GM19023 (cell line): ENCODE results near the gene TLE1.

ENCODE experiments used
- ATAC-seq: cut with Tn5 transposase; IDR thresholded peaks from one replicate; pipeline ENCODE4 v1.9.1; 2021; ENCODE audit warnings: mild to moderate bottlenecking, moderate library complexity; ENCODE audit not compliant: unreplicated experiment

The TLE1 gene

GRCh38 chr9:81557452-81558090 is 131.8 kb downstream of the TLE1 start:
- no peak for ATAC-seq

GRCh38 chr9:81556923-81557322 is 132.4 kb downstream of the TLE1 start:
- ATAC-seq = no peak

GRCh38 chr9:81552581-81552991 is 136.8 kb downstream of the TLE1 start:
- no peak for ATAC-seq

DNA sequence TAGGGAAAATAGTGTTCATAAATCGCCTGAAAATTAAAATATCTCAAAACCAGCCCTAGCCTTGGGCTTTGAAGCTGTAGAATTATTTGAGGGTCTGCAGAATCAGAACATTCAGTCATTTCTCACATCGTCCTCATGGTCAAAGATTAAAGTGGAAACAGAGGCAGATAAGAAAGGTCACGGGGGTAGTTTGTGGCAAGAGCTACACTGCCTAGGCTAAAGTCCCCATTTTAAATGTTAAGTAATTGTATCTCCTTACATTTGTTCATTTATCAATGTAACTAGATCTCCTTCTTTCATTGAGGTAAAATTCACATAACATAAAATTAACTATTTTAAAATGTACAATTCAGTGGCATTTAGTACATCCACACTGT is 139.2 kb downstream of the TLE1 start:
- ATAC-seq = no peak

DNA sequence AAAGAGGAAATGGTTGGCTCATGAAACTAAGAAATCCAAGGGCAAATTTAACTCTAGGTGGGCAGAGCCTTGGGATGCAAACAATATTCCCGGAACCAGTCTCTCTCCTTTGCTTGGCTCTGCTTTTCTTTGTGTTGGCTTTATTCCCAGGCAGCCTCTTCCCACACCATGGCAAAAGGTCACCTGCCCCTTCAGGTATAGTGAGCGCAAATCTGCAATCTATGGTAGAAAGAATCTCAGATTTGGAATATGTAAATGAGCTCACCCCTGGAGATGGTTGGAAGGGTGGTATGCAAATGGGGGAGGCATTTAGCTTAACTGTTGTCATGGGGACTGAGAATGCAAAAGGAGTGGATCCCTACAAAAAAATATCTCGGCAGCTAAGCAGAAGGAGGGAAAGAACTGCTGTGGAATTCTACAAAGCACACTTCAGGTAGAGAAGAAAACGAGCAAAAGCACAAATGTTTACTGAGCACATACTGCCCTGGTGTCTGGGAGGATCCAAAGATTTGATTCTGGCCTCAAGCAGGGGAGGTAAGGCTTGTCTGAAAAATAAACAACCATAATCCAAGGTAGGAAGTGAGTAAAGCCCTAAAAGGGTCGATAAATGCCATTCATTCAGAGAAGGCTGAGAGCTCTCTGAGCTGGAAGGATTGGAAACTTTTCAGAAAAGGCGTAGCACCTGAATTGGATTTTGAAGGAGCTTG is 139.7 kb downstream of the TLE1 start:
- no peak for ATAC-seq

- ATAC-seq = no peak
These were observed 140.4 kb downstream of the TLE1 start for GRCh38 chr9:81548911-81549310.

DNA sequence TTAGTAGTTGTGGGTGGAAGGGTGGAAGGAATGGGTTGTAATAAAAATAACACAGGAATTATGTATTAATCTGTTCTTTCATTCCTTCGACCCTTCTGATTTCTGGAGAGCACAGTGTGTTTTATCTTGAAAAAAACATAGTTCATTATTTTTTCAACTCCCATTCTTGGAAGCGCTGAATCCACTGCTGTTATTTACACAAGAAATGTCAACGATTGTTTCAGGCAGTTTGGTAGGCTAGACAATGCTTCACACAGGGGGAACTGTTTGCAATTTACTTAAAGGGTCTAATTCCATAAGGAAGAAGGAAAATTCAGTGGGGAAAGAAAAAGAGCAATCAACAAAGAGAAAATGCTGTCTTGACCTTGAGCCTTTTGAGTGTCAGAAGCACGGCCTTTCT is 142.9 kb downstream of the TLE1 start:
- ATAC-seq = no peak

DNA sequence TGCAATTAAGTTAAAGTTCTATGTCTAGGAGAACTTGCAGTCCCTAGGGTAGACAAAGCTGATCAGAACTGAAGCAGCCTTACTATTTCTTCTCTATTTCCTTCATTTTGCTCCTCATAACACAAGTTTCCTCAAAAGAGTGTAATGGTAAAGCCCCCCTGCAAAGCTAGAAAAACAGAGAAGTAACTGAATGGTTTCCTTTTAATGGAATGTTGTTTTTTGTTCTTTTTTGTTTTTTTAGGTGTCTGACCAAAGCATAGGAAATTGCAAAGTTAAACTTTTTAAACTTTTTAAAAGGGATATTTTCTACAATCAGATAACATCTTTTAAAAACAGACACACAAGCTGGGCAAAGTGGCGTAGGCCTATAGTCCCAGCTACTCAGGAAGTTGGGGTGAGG is 145.7 kb downstream of the TLE1 start:
- ATAC-seq = no peak

DNA sequence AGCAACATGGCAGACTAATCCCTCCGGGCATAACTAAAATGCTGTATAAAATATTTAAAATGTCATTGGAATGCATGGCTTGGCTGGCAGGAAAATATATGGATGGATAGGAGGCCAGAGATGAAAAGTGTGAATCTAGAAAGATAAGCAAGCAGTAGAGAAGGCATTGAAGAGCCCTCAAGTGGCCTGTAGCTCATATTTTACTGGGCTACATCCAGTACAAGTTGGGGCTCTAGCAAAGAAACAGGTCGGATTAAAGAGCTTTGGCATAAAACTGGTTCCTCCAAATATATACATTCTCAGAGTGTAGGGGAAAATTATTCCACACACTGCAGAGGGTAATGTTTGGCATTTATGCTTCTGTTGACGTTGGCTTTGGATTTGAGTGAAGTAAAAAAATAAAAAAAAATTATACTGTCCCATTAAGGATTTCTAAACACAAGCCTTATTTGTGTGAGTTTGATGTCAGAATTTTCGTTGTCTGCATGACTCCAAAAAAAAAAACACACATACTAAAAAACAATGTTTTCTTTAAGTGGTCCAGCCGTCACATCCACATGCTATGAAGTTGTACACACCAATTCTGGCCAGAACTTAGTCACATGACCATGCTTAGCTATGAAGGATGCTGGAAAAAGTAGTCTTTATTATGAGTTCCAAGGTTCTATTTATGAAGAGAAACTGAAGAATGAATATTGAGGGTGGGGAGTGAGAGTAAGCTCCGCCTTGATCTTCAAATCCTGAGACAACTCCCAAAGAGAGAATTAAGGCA is 147.0 kb downstream of the TLE1 start:
- no peak for ATAC-seq

DNA sequence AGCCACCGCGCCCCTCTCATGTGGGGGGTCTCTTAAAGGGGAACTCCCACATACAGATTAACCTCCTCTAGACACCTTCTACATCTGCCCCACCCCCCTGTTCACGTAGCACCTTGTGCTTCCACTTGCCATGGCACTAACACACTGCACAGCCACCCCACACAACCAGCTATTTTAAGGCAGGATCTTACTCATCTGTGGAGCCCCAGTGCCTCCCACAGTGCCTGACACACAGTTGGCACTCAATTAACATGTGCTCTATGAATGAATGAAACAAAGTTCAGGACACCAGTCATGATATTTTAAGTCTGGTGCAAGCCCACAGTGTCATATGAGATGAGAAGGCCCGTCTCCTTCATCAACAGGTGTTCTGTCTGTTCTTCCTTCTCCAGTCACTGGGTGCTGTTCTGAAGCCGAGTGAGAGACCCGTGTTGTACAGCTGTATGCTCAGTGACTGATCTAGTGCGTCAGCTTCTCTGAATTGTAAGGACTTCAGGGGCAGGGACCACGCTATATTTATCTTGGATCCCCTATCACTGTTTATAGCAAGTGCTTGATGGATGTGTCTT is 149.1 kb downstream of the TLE1 start:
- ATAC-seq = no peak

- ATAC-seq = no peak
These were observed 150.0 kb downstream of the TLE1 start for GRCh38 chr9:81539317-81539716.

DNA sequence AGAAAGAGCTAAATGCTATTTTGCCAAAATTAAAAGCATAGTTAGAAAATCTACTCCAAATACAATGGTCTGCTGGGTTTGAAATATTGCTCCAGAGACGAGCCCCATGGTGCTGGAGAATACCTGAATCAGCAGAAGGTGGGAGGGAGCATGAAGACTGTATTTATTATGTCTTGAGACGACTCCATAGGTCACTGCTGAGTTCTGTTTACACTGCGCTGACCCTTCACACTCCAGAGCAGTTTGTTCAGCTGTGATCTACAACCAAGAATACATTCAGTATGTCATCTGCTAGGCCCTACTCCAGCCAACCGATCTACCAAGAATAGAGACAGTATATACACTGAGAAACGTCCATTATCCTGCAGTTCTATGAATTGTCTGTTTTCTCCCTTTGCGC is 150.5 kb downstream of the TLE1 start:
- ATAC-seq = no peak

- no peak for ATAC-seq
These were observed 151.4 kb downstream of the TLE1 start for GRCh38 chr9:81537964-81538363.

DNA sequence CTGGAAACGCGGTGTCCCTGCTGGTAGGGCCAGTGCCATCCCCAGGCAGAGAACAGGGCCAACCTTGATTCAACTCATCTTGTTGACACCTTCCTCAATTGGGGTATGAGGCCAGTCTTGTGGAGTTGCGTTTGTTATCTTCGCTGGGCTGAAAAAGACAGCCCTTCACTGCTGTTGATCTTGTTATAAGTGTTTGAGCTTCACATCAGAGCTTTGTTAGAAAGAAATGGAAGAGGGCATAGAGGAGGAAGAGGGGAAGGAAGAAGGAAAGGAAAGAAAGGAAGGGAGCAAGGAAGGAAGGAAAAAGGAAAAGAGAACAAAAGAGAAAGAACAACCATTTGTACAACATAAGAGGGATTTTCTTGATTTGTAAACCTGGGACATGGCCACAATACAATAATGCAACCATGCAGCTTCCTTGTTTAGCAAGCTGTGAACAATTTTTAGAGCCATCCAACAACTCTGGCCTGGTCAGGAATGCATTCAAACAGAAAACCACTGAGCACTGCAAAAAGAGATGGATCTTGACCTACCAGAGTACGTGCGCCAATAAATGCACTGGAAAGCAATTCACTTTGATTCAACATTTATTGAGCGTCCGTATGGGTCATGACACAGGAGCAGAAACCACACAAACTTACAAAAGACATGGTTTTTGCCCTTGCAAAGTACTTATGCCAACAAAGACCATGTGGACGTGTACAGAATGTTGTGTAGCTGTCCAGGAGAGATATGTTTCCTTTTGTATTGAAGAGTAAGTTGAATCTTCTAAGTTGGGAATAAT is 152.9 kb downstream of the TLE1 start:
- ATAC-seq = no peak

GRCh38 chr9:81535542-81536241 is 153.7 kb downstream of the TLE1 start:
- no peak for ATAC-seq

DNA sequence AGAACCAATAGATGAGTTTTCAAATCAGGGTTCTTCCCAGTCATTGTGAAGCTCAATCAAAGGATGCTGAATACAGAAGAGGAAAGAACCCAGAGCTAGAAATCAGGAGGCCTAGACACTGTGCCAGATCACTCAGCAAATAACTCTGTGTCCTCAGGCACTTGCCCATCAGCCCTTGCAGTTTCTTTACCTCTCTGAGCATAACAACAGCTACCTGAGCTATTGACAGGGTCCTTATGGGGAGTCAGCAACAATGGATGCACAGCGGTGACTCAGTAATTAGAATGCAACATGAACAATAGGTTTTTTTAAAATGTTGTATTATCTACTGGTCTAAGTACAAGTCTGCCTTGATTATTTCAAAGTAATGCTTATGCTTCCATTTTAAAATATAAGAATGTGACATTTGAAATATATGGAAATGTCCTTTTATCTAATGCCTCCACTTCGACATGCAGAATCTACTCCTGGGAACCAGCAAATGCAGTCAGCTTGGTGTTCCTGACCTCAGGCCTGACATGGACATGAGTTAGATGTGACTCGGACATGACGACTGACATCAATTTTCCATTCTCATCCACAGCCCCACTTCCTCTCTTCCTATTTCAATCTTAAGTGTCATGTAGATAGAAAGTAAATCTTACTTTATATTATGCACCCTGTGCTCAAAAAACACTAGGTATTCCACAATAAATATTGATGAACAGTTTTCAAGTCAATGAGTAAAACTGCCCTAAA is 155.0 kb downstream of the TLE1 start:
- no peak for ATAC-seq
